Ishikawa (cell line): ENCODE measurements around the gene PRPF40B.

Experiments
- EP300 ChIP-seq: IDR thresholded peaks from 2 replicates; pipeline ENCODE4 v1.6.1; 2012; ENCODE audit warnings: borderline replicate concordance
- MAX ChIP-seq: IDR thresholded peaks from 2 replicates; pipeline ENCODE4 v1.6.1; 2012
- REST ChIP-seq: IDR thresholded peaks from 2 replicates; pipeline ENCODE4 v1.6.1; 2012; ENCODE audit warnings: low read depth, mild to moderate bottlenecking
- TEAD4 ChIP-seq: IDR thresholded peaks from 2 replicates; pipeline ENCODE4 v1.6.1; 2012
- YY1 ChIP-seq: IDR thresholded peaks from 2 replicates; pipeline ENCODE4 v1.6.1; 2012; ENCODE audit warnings: low read depth

DNA sequence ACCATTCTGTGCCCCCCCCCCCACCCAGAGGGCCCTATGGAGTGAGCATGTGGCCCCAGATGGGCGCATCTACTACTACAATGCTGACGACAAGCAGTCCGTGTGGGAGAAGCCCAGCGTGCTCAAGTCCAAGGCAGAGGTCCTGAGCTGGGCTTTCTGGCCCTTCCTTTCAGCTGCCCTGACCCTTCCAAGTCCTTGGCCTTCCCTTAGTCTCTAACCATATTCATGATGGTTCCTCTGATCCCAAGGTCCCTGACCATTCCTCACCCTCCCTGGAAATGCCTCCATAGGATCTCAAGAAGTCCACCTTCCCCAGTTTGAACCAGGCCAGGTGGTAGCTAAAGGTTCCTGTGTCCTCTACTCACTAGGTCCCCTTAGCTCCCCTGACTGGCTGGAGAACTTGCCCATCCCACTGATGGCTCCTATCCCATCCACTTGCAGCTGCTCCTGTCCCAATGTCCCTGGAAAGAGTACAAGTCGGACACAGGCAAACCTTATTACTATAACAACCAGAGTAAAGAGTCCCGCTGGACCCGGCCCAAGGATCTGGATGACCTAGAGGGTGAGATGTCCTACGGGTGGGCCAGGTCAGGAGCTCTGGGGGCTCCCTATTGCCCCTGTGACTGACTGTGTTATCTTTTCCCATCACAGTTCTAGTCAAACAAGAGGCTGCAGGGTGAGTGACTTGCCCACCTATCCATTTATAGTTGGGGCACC lies 9.8 kb downstream of the PRPF40B start:
- no peak for TF ChIP-seq YY1
- no peak for TF ChIP-seq MAX
- no peak for TF ChIP-seq EP300
- TF ChIP-seq REST, result no peak
- no peak for TF ChIP-seq TEAD4
